Fibroblast of lung (primary cell): ENCODE data around the gene ULK3. TPM values are rescaled to one million over a fixed set of nuclear protein-coding genes. Genes with fewer than 3 reads are reported as not detected.

Experiments
- DNase-seq, 2 donors: peaks; one replicate each; pipeline versions ENCODE4 v3.0.0 to v3.0.0-alpha.2; 2010; ENCODE audit warnings: low read depth in 2 of 2
- H2AFZ ChIP-seq: 2 replicates; pipeline ENCODE4 v1.5.1; 2012; ENCODE audit warnings: low read length, control low read depth, inconsistent platforms
- H3K27ac ChIP-seq: 2 replicates; pipeline ENCODE4 v1.5.1; 2011; ENCODE audit warnings: low read length, control low read depth; ENCODE audit not compliant: insufficient read depth
- H3K27me3 ChIP-seq: 2 replicates; pipeline ENCODE4 v1.5.1; 2011; ENCODE audit warnings: mild to moderate bottlenecking, low read length; ENCODE audit not compliant: control insufficient read depth, insufficient read depth
- H3K36me3 ChIP-seq: 2 replicates; pipeline ENCODE4 v1.5.1; 2011; ENCODE audit warnings: low read length; ENCODE audit not compliant: control insufficient read depth, insufficient read depth
- H3K4me1 ChIP-seq: 2 replicates; pipeline ENCODE4 v1.5.1; 2011; ENCODE audit warnings: low read length; ENCODE audit not compliant: control insufficient read depth, insufficient read depth; ENCODE audit errors: extremely low read depth
- H3K4me2 ChIP-seq: 2 replicates; pipeline ENCODE4 v1.5.1; 2011; ENCODE audit warnings: low read length, control low read depth; ENCODE audit not compliant: insufficient read depth; ENCODE audit errors: extremely low read depth
- H3K4me3 ChIP-seq, 4 experiments: fragments of 200-600 bp in 1 of 4; sonication (generic) in 1 of 4; replicated peaks in 1 of 4; 2 replicates each; pipeline ENCODE4 v1.5.1; 2011 to 2016; ENCODE audit warnings: low read length in 4 of 4, low read depth in 3 of 4, mild to moderate bottlenecking in 3 of 4, control low read depth in 2 of 4, inconsistent platforms in 1 of 4, mixed read lengths in 1 of 4; ENCODE audit not compliant: insufficient read depth in 1 of 4; ENCODE audit errors: control extremely low read depth in 1 of 4
- H3K79me2 ChIP-seq: 2 replicates; pipeline ENCODE4 v1.5.1; 2012; ENCODE audit warnings: mild to moderate bottlenecking, low read length, inconsistent platforms; ENCODE audit not compliant: control insufficient read depth, insufficient read depth
- H3K9ac ChIP-seq: 2 replicates; pipeline ENCODE4 v1.5.1; 2011; ENCODE audit warnings: mild to moderate bottlenecking, low read length, control low read depth; ENCODE audit not compliant: insufficient read depth
- H3K9me3 ChIP-seq: 2 replicates; pipeline ENCODE4 v1.5.1; 2012; ENCODE audit warnings: low read depth, low read length; ENCODE audit not compliant: control insufficient read depth, insufficient read depth
- H4K20me1 ChIP-seq: 2 replicates; pipeline ENCODE4 v1.5.1; 2011; ENCODE audit warnings: low read length; ENCODE audit not compliant: control insufficient read depth, insufficient read depth; ENCODE audit errors: extremely low read depth
- EZH2 ChIP-seq: IDR thresholded peaks from 2 replicates; pipeline ENCODE4 v1.5.1; 2012; ENCODE audit warnings: low read length, control low read depth, mild to moderate bottlenecking; ENCODE audit errors: missing control alignments
- polyA plus RNA-seq, 2 donors: library from polyadenylated mRNA; depleted of rRNA in 1 of 2; stranded (reverse) in 1 of 2; unstranded in 1 of 2; fragments of >200 nt; gene quantifications; 2 replicates each; pipeline ENCODE4 v1.2.1, GENCODE V29; 2011 to 2012; ENCODE audit warnings: missing spikeins in 1 of 2
- total RNA-seq: library from RNA; depleted of rRNA; stranded (reverse); fragments of >200 nt; gene quantifications from 2 replicates; pipeline ENCODE4 v1.2.1, GENCODE V29; 2014
- TF ChIP-seq, protein P1 (sequence below), 2 donors: IDR thresholded peaks in 1 of 2; conservative IDR thresholded peaks in 1 of 2; 1 replicate in 1 of 2; 2 replicates in 1 of 2; pipeline ENCODE4 v1.5.1; 2011 to 2012; ENCODE audit warnings: low read length in 2 of 2, control low read depth in 1 of 2, inconsistent platforms in 1 of 2, low read depth in 1 of 2, mild to moderate bottlenecking in 1 of 2

Gene ULK3
- total and polyA plus RNA-seq, 2 donors (not counting 1 experiment from before 2014, with no cell fraction given): 8.8 to 11.4 TPM

- Histone ChIP-seq H3K27me3 (peaks cover 20% of the 10 kb centered on the region), H4K20me1 (no peaks in the 10 kb centered on the region), H3K4me2 (no peak overlapping the region), H3K36me3 (no peaks in the 10 kb centered on the region), H3K4me3 (no peak overlapping the region), H3K4me1 (no peaks in the 10 kb centered on the region), H2AFZ (no peak overlapping the region), H3K9ac (no peak overlapping the region), H3K79me2 (no peaks in the 10 kb centered on the region), H3K9me3 (no peaks in the 10 kb centered on the region), H3K27ac (no peak overlapping the region)
- no peak for TF ChIP-seq EZH2
- TF ChIP-seq, protein P1, sequence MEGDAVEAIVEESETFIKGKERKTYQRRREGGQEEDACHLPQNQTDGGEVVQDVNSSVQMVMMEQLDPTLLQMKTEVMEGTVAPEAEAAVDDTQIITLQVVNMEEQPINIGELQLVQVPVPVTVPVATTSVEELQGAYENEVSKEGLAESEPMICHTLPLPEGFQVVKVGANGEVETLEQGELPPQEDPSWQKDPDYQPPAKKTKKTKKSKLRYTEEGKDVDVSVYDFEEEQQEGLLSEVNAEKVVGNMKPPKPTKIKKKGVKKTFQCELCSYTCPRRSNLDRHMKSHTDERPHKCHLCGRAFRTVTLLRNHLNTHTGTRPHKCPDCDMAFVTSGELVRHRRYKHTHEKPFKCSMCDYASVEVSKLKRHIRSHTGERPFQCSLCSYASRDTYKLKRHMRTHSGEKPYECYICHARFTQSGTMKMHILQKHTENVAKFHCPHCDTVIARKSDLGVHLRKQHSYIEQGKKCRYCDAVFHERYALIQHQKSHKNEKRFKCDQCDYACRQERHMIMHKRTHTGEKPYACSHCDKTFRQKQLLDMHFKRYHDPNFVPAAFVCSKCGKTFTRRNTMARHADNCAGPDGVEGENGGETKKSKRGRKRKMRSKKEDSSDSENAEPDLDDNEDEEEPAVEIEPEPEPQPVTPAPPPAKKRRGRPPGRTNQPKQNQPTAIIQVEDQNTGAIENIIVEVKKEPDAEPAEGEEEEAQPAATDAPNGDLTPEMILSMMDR (conservative IDR thresholded peaks at IDR 0.05 in 1 of 2, IDR thresholded peaks at IDR 0.05 in 1 of 2; ENCODE audit: low read depth in 1 of 2, low read length in 2 of 2): no peak
- DNase-seq: no peak
These were observed 20.7 kb downstream of the ULK3 start for GRCh38 chr15:74822233-74822632.

DNA sequence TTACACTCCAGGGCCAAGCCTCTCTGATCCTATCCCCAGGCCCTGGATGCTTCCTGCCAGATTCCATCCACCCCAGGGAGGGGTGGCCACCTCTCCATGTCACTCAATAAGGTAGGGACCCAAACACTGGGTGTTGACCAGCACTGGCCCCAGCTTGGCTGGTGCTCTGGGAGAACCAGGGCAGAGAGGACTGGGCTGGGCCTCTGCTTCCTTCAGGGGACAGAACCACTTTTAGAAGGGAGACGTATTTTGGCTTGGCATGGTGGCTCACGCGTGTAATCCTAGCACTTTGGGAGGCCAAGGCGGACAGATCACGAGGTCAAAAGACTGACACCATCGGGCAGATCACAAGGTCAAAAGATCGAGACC lies 21.2 kb downstream of the ULK3 start:
- Histone ChIP-seq H3K9ac (no peak overlapping the region), H3K4me3 (no peak overlapping the region), H4K20me1 (no peaks in the 10 kb centered on the region), H3K4me1 (no peaks in the 10 kb centered on the region), H3K27ac (no peak overlapping the region), H3K9me3 (no peaks in the 10 kb centered on the region), H2AFZ (no peak overlapping the region), H3K79me2 (no peaks in the 10 kb centered on the region), H3K36me3 (no peaks in the 10 kb centered on the region), H3K27me3 (peaks cover 17% of the 10 kb centered on the region), H3K4me2 (no peak overlapping the region)
- no peak for TF ChIP-seq EZH2
- no peak for DNase-seq

DNA sequence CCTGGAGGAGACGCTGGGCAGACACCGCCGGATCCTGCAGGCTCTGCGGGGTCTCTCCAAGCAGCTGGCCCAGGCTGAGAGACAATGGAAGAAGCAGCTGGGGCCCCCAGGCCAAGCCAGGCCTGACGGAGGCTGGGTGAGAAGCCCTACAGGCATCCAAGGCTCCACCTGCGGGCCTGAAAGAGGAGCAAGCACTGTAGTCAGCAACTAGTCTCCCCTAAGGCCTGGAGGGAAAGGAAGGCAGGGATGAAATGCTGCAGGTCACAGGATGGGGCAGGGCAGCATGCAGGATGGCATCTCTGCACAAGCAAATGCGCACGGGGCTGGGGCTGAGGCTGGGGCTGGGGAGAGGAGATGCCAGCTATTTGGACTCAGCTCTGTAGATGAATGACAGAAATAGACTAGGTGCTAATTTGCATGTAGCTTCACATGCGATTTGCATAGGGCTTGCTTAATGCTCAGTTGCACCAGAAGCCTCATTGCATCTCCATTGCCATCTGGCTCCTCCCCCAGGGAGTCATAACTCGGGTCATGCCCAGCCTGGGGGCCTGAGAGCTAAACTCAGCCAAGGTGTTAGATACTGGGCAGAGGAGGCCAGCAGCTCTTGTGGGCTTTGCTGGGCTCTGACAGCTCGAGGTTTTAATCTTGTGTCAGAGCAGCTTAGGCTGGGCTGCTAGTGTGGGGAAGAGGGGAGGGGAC lies 21.7 kb downstream of the ULK3 start:
- no peak overlapping the region for H3K4me3 ChIP-seq
- no peak overlapping the region for H3K27ac ChIP-seq
- no peaks in the 10 kb centered on the region for H3K36me3 ChIP-seq
- no peak for DNase-seq
- H3K9ac ChIP-seq: no peak overlapping the region
- H3K4me1 ChIP-seq: no peaks in the 10 kb centered on the region
- no peaks in the 10 kb centered on the region for H3K9me3 ChIP-seq
- H3K4me2 ChIP-seq: no peak overlapping the region
- H2AFZ ChIP-seq: no peak overlapping the region
- peaks cover 17% of the 10 kb centered on the region for H3K27me3 ChIP-seq
- no peaks in the 10 kb centered on the region for H3K79me2 ChIP-seq
- no peak for TF ChIP-seq EZH2
- TF ChIP-seq, protein P1 (conservative IDR thresholded peaks at IDR 0.05 in 1 of 2, IDR thresholded peaks at IDR 0.05 in 1 of 2; ENCODE audit: low read depth in 1 of 2, low read length in 2 of 2): no peak
- H4K20me1 ChIP-seq: no peaks in the 10 kb centered on the region
